K562 (cell line): ENCODE results near the gene C2orf92. TPM values are rescaled to one million over a fixed set of nuclear protein-coding genes. Genes with fewer than 3 reads are reported as not detected.

Experiments
- BCL6 ChIP-seq: fragments of 250-450 bp; sonication (Bioruptor Pico); IDR thresholded peaks from 2 replicates; pipeline ENCODE4 v1.4.0; 2020
- BRF1 ChIP-seq: IDR thresholded peaks from 3 replicates; pipeline ENCODE4 v1.6.1; 2011; ENCODE audit warnings: borderline replicate concordance, mild to moderate bottlenecking; ENCODE audit not compliant: insufficient read length; ENCODE audit errors: extremely low read depth
- CBX2 ChIP-seq: fragments of 200-600 bp; sonication (generic); IDR thresholded peaks from one replicate; pipeline ENCODE4 v1.6.1; 2012; ENCODE audit warnings: mild to moderate bottlenecking, low read length, inconsistent platforms; ENCODE audit not compliant: insufficient read depth, poor library complexity, severe bottlenecking
- ESRRB ChIP-seq: fragments of 250-450 bp; sonication (Bioruptor Pico); IDR thresholded peaks from 2 replicates; pipeline ENCODE4 v1.5.0; 2020; ENCODE audit warnings: mild to moderate bottlenecking, moderate library complexity, borderline replicate concordance
- ETV1 ChIP-seq: fragments of 450-650 bp; conservative IDR thresholded peaks from 2 replicates; pipeline ENCODE4 v1.6.1; 2016; ENCODE audit warnings: missing genetic modification characterization, control low read depth, low read depth, missing compliant biosample characterization
- FOXJ2 ChIP-seq: fragments of 200-800 bp; sonication (Bioruptor generic); IDR thresholded peaks from 2 replicates; pipeline ENCODE4 v1.6.1; 2016; ENCODE audit warnings: missing genetic modification characterization, missing compliant biosample characterization
- HDAC1 ChIP-seq, 2 experiments: fragments of 450-650 bp; IDR thresholded peaks; 2 replicates each; pipeline ENCODE4 v1.6.1; 2016 to 2017; ENCODE audit warnings: inconsistent platforms in 1 of 2, mild to moderate bottlenecking in 1 of 2, moderate library complexity in 1 of 2
- HDGF ChIP-seq: fragments of 450-650 bp; IDR thresholded peaks from 2 replicates; pipeline ENCODE4 v1.6.1; 2016
- HMGN3 ChIP-seq: IDR thresholded peaks from 2 replicates; pipeline ENCODE4 v1.6.1; 2011; ENCODE audit warnings: borderline replicate concordance, low read depth, mild to moderate bottlenecking, mixed read lengths, low read length; ENCODE audit not compliant: insufficient read length; ENCODE audit errors: extremely low read depth
- JUND ChIP-seq, 2 experiments: IDR thresholded peaks; 2 replicates in 1 of 2; 3 replicates in 1 of 2; pipeline ENCODE4 v1.6.1; 2011; ENCODE audit warnings: borderline replicate concordance in 2 of 2, low read depth in 2 of 2, low read length in 2 of 2, improper control_type of control experiment in 1 of 2, missing biosample characterization in 1 of 2, missing genetic modification characterization in 1 of 2, missing genetic modification reagents in 1 of 2
- MYC ChIP-seq, 2 experiments: fragments of 250-450 bp in 1 of 2; sonication (Bioruptor Pico) in 1 of 2; IDR thresholded peaks; 2 replicates each; pipeline versions ENCODE4 v1.5.1 to v1.6.1; 2012 to 2021; ENCODE audit warnings: low read depth in 2 of 2, borderline replicate concordance in 1 of 2, improper control_type of control experiment in 1 of 2, low read length in 1 of 2, mild to moderate bottlenecking in 1 of 2, moderate library complexity in 1 of 2
- NFE2 ChIP-seq: IDR thresholded peaks from 2 replicates; pipeline ENCODE4 v1.6.1; 2014; ENCODE audit warnings: antibody characterized with exemption, low read depth
- RAD51 ChIP-seq: fragments of 450-650 bp; IDR thresholded peaks from 2 replicates; pipeline ENCODE4 v1.7.1; 2016; ENCODE audit warnings: low read depth, mild to moderate bottlenecking, borderline replicate concordance
- RBM14 ChIP-seq: fragments of 200-400 bp; formaldehyde crosslinking; IDR thresholded peaks from 2 replicates; pipeline ENCODE4 v1.6.1; 2018; ENCODE audit warnings: low read depth, mild to moderate bottlenecking, low read length, moderate library complexity, borderline replicate concordance; ENCODE audit not compliant: insufficient read depth
- RBM34 ChIP-seq: fragments of 200-400 bp; formaldehyde crosslinking; IDR thresholded peaks from 2 replicates; pipeline ENCODE4 v1.6.1; 2018; ENCODE audit warnings: low read length, borderline replicate concordance; ENCODE audit not compliant: insufficient read depth
- TFAM ChIP-seq: fragments of 250-450 bp; sonication (Bioruptor Pico); conservative IDR thresholded peaks from 2 replicates; pipeline ENCODE4 v1.5.0; 2021; ENCODE audit warnings: mild to moderate bottlenecking, moderate library complexity
- THRAP3 ChIP-seq: fragments of 450-650 bp; IDR thresholded peaks from 2 replicates; pipeline ENCODE4 v1.6.1; 2016; ENCODE audit warnings: mild to moderate bottlenecking, inconsistent platforms, borderline replicate concordance
- ZFP30 ChIP-seq: fragments of 250-450 bp; sonication (Bioruptor Pico); IDR thresholded peaks from 2 replicates; pipeline ENCODE4 v1.8.0; 2022; ENCODE audit warnings: moderate library complexity, mild to moderate bottlenecking, inconsistent platforms, borderline replicate concordance
- ZKSCAN1 ChIP-seq: fragments of 150-350 bp; IDR thresholded peaks from 2 replicates; pipeline ENCODE4 v1.6.1; 2016; ENCODE audit warnings: low read depth, low read length
- ZNF184 ChIP-seq: sonication (generic); formaldehyde crosslinking; IDR thresholded peaks from 2 replicates; pipeline ENCODE4 v1.5.0; 2020; ENCODE audit warnings: missing genetic modification reagents
- ZNF764 ChIP-seq: fragments of 250-450 bp; sonication (Bioruptor Pico); IDR thresholded peaks from 2 replicates; pipeline ENCODE4 v1.4.0; 2020; ENCODE audit warnings: low read depth, mild to moderate bottlenecking, moderate library complexity
- polyA plus RNA-seq, 8 experiments: library from polyadenylated mRNA; depleted of rRNA in 4 of 8; stranded (reverse) in 5 of 8; unstranded in 3 of 8; fragments of >200 nt; fragmentation: Nextera tagmentation in 2 of 8; fragmentation: Illumina TruSeq in 1 of 8; extraction: Ambion mirVana in 2 of 8; extraction: Trizol in 1 of 8; gene quantifications; 2 replicates each; pipeline versions ENCODE4 v1.2.1 to v1.2.3, GENCODE V29; 2011 to 2014; ENCODE audit warnings: inconsistent platforms in 1 of 8, missing spikeins in 1 of 8
- total RNA-seq, 7 experiments: library from RNA; depleted of rRNA in 6 of 7; stranded (reverse); fragments of >200 nt in 6 of 7; fragmentation: Illumina TruSeq in 2 of 7; extraction: Trizol in 2 of 7; gene quantifications; 2 replicates each; pipeline versions ENCODE4 v1.2.1 to v1.2.3, GENCODE V29; 2011 to 2021; ENCODE audit warnings: low replicate concordance in 1 of 7
- TF ChIP-seq, protein P1 (sequence below): fragments of 450-650 bp; IDR thresholded peaks from 2 replicates; pipeline ENCODE4 v1.6.1; 2017; ENCODE audit warnings: antibody characterized with exemption, mild to moderate bottlenecking

The C2orf92 gene
- total and polyA plus RNA-seq, 9 of the 15 experiments (the other 6 are each of a cell fraction or from before 2014, with no cell fraction given): 0.65 to 6.8 (median 3.6) TPM

DNA sequence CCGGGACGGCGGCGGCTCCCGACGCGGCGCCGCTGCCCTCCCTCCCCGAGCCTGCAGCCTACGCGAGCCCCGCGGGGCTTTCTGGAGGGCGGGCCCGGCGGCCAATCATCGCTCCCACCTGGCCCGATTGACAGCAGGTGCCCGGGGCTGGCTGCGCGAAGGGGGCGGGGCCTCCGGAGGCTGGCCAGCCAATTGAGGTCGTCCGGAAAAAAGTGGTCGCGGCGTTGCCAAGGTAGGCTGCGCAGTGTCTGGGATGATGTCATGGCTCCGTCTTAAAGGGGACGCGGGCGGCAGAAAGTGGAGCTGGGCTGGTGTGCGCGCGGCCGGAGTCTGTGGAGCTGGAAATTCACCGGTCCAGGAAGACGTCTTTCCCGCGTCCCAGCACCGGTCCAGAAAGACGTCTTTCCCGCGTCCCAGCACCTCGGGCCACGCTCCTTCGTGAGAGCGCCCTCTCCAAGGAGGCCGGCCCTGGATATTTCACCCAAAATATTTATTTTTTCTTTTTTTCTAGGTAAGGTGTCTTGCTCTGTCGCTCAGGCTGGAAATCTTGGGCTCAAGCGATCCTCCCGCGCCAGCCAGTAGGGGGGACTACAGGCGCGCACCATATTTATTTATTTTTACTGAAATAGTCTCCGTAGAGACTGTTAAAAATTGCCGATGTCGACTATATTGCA lies 5.4 kb upstream of the C2orf92 start, which contains the start of gene ACTR1B (continued):
- TF ChIP-seq, protein P1, sequence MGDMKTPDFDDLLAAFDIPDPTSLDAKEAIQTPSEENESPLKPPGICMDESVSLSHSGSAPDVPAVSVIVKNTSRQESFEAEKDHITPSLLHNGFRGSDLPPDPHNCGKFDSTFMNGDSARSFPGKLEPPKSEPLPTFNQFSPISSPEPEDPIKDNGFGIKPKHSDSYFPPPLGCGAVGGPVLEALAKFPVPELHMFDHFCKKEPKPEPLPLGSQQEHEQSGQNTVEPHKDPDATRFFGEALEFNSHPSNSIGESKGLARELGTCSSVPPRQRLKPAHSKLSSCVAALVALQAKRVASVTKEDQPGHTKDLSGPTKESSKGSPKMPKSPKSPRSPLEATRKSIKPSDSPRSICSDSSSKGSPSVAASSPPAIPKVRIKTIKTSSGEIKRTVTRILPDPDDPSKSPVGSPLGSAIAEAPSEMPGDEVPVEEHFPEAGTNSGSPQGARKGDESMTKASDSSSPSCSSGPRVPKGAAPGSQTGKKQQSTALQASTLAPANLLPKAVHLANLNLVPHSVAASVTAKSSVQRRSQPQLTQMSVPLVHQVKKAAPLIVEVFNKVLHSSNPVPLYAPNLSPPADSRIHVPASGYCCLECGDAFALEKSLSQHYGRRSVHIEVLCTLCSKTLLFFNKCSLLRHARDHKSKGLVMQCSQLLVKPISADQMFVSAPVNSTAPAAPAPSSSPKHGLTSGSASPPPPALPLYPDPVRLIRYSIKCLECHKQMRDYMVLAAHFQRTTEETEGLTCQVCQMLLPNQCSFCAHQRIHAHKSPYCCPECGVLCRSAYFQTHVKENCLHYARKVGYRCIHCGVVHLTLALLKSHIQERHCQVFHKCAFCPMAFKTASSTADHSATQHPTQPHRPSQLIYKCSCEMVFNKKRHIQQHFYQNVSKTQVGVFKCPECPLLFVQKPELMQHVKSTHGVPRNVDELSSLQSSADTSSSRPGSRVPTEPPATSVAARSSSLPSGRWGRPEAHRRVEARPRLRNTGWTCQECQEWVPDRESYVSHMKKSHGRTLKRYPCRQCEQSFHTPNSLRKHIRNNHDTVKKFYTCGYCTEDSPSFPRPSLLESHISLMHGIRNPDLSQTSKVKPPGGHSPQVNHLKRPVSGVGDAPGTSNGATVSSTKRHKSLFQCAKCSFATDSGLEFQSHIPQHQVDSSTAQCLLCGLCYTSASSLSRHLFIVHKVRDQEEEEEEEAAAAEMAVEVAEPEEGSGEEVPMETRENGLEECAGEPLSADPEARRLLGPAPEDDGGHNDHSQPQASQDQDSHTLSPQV: no peak
- TF ChIP-seq NFE2 (peak; percentile 4; the same call in 1 of the 2 replicates), ZKSCAN1 (0 out of 2 replicates have a peak, but pooled peaks have one; percentile 1), BCL6 (no peak), TFAM (CRISPR knock-in tag) (no peak), BRF1 (no peak), RAD51 (no peak), ZNF184 (CRISPR knock-in tag) (no peak), CBX2 (no peak), THRAP3 (no peak), FOXJ2 (tag) (peak; percentile 57; the same call in 1 of the 2 replicates), HMGN3 (peak; percentile 91), ETV1 (peak; percentile 37; the same call in 1 of the 2 replicates), HDGF (no peak), HDAC1 (IDR thresholded peaks at IDR 0.05) (peak in 1 of 2 experiments; percentile 17; a peak in 1 of 4 replicates), JUND (IDR thresholded peaks at IDR 0.05; ENCODE audit: borderline replicate concordance, low read depth, low read length) (peak; percentile 99), JUND (tag; IDR thresholded peaks at IDR 0.05; ENCODE audit: borderline replicate concordance, low read depth, low read length) (peak; percentile 97; the same call in 1 of the 3 replicates), MYC (IDR thresholded peaks at IDR 0.05; ENCODE audit: low read depth, low read length) (peak; percentile 52), MYC (CRISPR knock-in tag; IDR thresholded peaks at IDR 0.05; ENCODE audit: borderline replicate concordance, low read depth) (no peak), RBM34 (peak; percentile 48; the same call in 1 of the 2 replicates), ZFP30 (CRISPR knock-in tag) (no peak), RBM14 (no peak), ESRRB (CRISPR knock-in tag) (no peak), ZNF764 (CRISPR knock-in tag) (no peak)
